Measurements from ENCODE around the gene TRIM2.
"Not testable (repeated sequence)": the region's sequence is repeated elsewhere in the genome, so short reads cannot be mapped to it uniquely, and the experiment has no call there.

Gene TRIM2

GRCh38 chr4:153204247-153204671 is at the start of gene TRIM2:
TSS of gene TRIM2 (plus strand) at chr4:153204443. CDS start at chr4:153204531, 88 bp downstream.
- H3K27ac Mint-ChIP-seq (ENCODE audit: low read depth): no peak within 1 kb of the TSS
- ATAC-seq (replicated peaks; ENCODE audit: extremely low read depth, poor library complexity, severe bottlenecking): no peak
- no peak for DNase-seq (ENCODE audit: low spot score in 2 of 2)
- peaks cover 20% of the 10 kb centered on the region for H3K27me3 Mint-ChIP-seq
- no peaks in the 10 kb centered on the region for H3K36me3 Mint-ChIP-seq (ENCODE audit: insufficient read depth)
- no peaks in the 10 kb centered on the region for H3K9me3 Mint-ChIP-seq
- no peak within 1 kb of the TSS for H3K4me3 Mint-ChIP-seq
- H3K4me1 Mint-ChIP-seq: no peaks in the 10 kb centered on the region

- Mint-ChIP-seq H3K9me3 (no peaks in the 10 kb centered on the region), H3K4me3 (no peak overlapping the region), H3K27me3 (peaks cover 90% of the 10 kb centered on the region), H3K27ac (ENCODE audit: low read depth) (no peak overlapping the region), H3K36me3 (ENCODE audit: insufficient read depth) (peaks cover 3% of the 10 kb centered on the region), H3K4me1 (peaks cover 22% of the 10 kb centered on the region)
- DNase-seq (ENCODE audit: low spot score in 2 of 2) (no peak), ATAC-seq (replicated peaks; ENCODE audit: extremely low read depth, poor library complexity, severe bottlenecking) (no peak)
Measured at GRCh38 chr4:153155686-153156085, 48.6 kb upstream of the TRIM2 start.

- Mint-ChIP-seq H3K4me1 (peaks cover 22% of the 10 kb centered on the region), H3K4me3 (no peak overlapping the region)
Measured at GRCh38 chr4:153156263-153156662, 48.0 kb upstream of the TRIM2 start.

GRCh38 chr4:153156721-153157120 is 47.5 kb upstream of the TRIM2 start:
- no peak for DNase-seq (ENCODE audit: low spot score in 2 of 2)
- no peak overlapping the region for H3K4me3 Mint-ChIP-seq
- H3K36me3 Mint-ChIP-seq (ENCODE audit: insufficient read depth): peaks cover 3% of the 10 kb centered on the region
- peaks cover 86% of the 10 kb centered on the region for H3K27me3 Mint-ChIP-seq
- H3K4me1 Mint-ChIP-seq: peaks cover 22% of the 10 kb centered on the region
- no peak overlapping the region for H3K27ac Mint-ChIP-seq (ENCODE audit: low read depth)
- no peaks in the 10 kb centered on the region for H3K9me3 Mint-ChIP-seq
- no peak for ATAC-seq (replicated peaks; ENCODE audit: extremely low read depth, poor library complexity, severe bottlenecking)

More at GRCh38 chr4:153156263-153156662, 48.0 kb upstream of the TRIM2 start:
- H3K27ac Mint-ChIP-seq (ENCODE audit: low read depth): no peak overlapping the region
- no peaks in the 10 kb centered on the region for H3K9me3 Mint-ChIP-seq
- peaks cover 86% of the 10 kb centered on the region for H3K27me3 Mint-ChIP-seq
- DNase-seq (ENCODE audit: low spot score in 2 of 2): no peak
- ATAC-seq (replicated peaks; ENCODE audit: extremely low read depth, poor library complexity, severe bottlenecking): no peak
- H3K36me3 Mint-ChIP-seq (ENCODE audit: insufficient read depth): peaks cover 3% of the 10 kb centered on the region

- no peak overlapping the region for H3K27ac Mint-ChIP-seq (ENCODE audit: low read depth)
- H3K4me1 Mint-ChIP-seq: peaks cover 5% of the 10 kb centered on the region
- H3K9me3 Mint-ChIP-seq: no peaks in the 10 kb centered on the region
- DNase-seq (ENCODE audit: low spot score in 2 of 2) (no peak), ATAC-seq (replicated peaks; ENCODE audit: extremely low read depth, poor library complexity, severe bottlenecking) (no peak)
- H3K4me3 Mint-ChIP-seq: no peak overlapping the region
- H3K36me3 Mint-ChIP-seq (ENCODE audit: insufficient read depth): no peaks in the 10 kb centered on the region
- peaks cover 72% of the 10 kb centered on the region for H3K27me3 Mint-ChIP-seq
Measured at GRCh38 chr4:153159016-153159415, 45.2 kb upstream of the TRIM2 start.

- H3K9me3 Mint-ChIP-seq: no peaks in the 10 kb centered on the region
- no peak overlapping the region for H3K4me3 Mint-ChIP-seq
- ATAC-seq (replicated peaks; ENCODE audit: extremely low read depth, poor library complexity, severe bottlenecking) (no peak), DNase-seq (ENCODE audit: low spot score in 2 of 2) (no peak)
- H3K4me1 Mint-ChIP-seq: peaks cover 5% of the 10 kb centered on the region
- H3K27ac Mint-ChIP-seq (ENCODE audit: low read depth): no peak overlapping the region
- peaks cover 67% of the 10 kb centered on the region for H3K27me3 Mint-ChIP-seq
- no peaks in the 10 kb centered on the region for H3K36me3 Mint-ChIP-seq (ENCODE audit: insufficient read depth)
Measured at GRCh38 chr4:153159728-153160221, 44.5 kb upstream of the TRIM2 start.

GRCh38 chr4:153160821-153161220 is 43.4 kb upstream of the TRIM2 start:
- H3K4me1 Mint-ChIP-seq: peaks cover 5% of the 10 kb centered on the region
- DNase-seq (ENCODE audit: low spot score in 2 of 2) (no peak), ATAC-seq (replicated peaks; ENCODE audit: extremely low read depth, poor library complexity, severe bottlenecking) (no peak)
- H3K27ac Mint-ChIP-seq (ENCODE audit: low read depth): no peak overlapping the region
- no peaks in the 10 kb centered on the region for H3K9me3 Mint-ChIP-seq
- H3K4me3 Mint-ChIP-seq: no peak overlapping the region
- H3K36me3 Mint-ChIP-seq (ENCODE audit: insufficient read depth): no peaks in the 10 kb centered on the region
- peaks cover 66% of the 10 kb centered on the region for H3K27me3 Mint-ChIP-seq

GRCh38 chr4:153161226-153161963 is 42.8 kb upstream of the TRIM2 start:
- no peak for ATAC-seq (replicated peaks; ENCODE audit: extremely low read depth, poor library complexity, severe bottlenecking)
- no peak for DNase-seq (ENCODE audit: low spot score in 2 of 2)
- Mint-ChIP-seq H3K27ac (ENCODE audit: low read depth) (no peak overlapping the region), H3K36me3 (ENCODE audit: insufficient read depth) (no peaks in the 10 kb centered on the region), H3K4me3 (no peak overlapping the region), H3K9me3 (no peaks in the 10 kb centered on the region), H3K4me1 (peaks cover 2% of the 10 kb centered on the region), H3K27me3 (peaks cover 66% of the 10 kb centered on the region)

GRCh38 chr4:153165236-153165635 is 39.0 kb upstream of the TRIM2 start:
- not testable (repeated sequence) for H3K4me1 Mint-ChIP-seq; H3K9me3 Mint-ChIP-seq; DNase-seq (ENCODE audit: low spot score in 2 of 2); H3K36me3 Mint-ChIP-seq (ENCODE audit: insufficient read depth); ATAC-seq (replicated peaks; ENCODE audit: extremely low read depth, poor library complexity, severe bottlenecking); H3K4me3 Mint-ChIP-seq; H3K27ac Mint-ChIP-seq (ENCODE audit: low read depth)
- peaks cover 65% of the 10 kb centered on the region for H3K27me3 Mint-ChIP-seq

GRCh38 chr4:153166716-153167501 is 37.3 kb upstream of the TRIM2 start:
- Mint-ChIP-seq H3K27me3 (peaks cover 70% of the 10 kb centered on the region), H3K4me3 (no peak overlapping the region), H3K4me1 (no peaks in the 10 kb centered on the region), H3K36me3 (ENCODE audit: insufficient read depth) (no peaks in the 10 kb centered on the region), H3K9me3 (no peaks in the 10 kb centered on the region), H3K27ac (ENCODE audit: low read depth) (no peak overlapping the region)
- no peak for DNase-seq (ENCODE audit: low spot score in 2 of 2)
- ATAC-seq (replicated peaks; ENCODE audit: extremely low read depth, poor library complexity, severe bottlenecking): no peak

- no peaks in the 10 kb centered on the region for H3K36me3 Mint-ChIP-seq (ENCODE audit: insufficient read depth)
- H3K27me3 Mint-ChIP-seq: peaks cover 75% of the 10 kb centered on the region
- DNase-seq (ENCODE audit: low spot score in 2 of 2) (no peak), ATAC-seq (replicated peaks; ENCODE audit: extremely low read depth, poor library complexity, severe bottlenecking) (no peak)
- H3K4me3 Mint-ChIP-seq: no peak overlapping the region
- no peaks in the 10 kb centered on the region for H3K9me3 Mint-ChIP-seq
- no peaks in the 10 kb centered on the region for H3K4me1 Mint-ChIP-seq
- no peak overlapping the region for H3K27ac Mint-ChIP-seq (ENCODE audit: low read depth)
Measured at GRCh38 chr4:153169776-153170175, 34.5 kb upstream of the TRIM2 start.

- H3K4me3 Mint-ChIP-seq: no peak overlapping the region
Measured at GRCh38 chr4:153170407-153170806, 33.8 kb upstream of the TRIM2 start.

More at GRCh38 chr4:153170407-153170806, 33.8 kb upstream of the TRIM2 start:
- ATAC-seq (replicated peaks; ENCODE audit: extremely low read depth, poor library complexity, severe bottlenecking): no peak
- Mint-ChIP-seq H3K27me3 (peaks cover 75% of the 10 kb centered on the region), H3K36me3 (ENCODE audit: insufficient read depth) (no peaks in the 10 kb centered on the region), H3K27ac (ENCODE audit: low read depth) (no peak overlapping the region), H3K9me3 (no peaks in the 10 kb centered on the region), H3K4me1 (no peaks in the 10 kb centered on the region)
- no peak for DNase-seq (ENCODE audit: low spot score in 2 of 2)

Data from central memory CD8-positive, alpha-beta T cell (primary cell).